Measurements from ENCODE around the gene RGR.

GRCh38 chr10:84213076-84213475 lies 31.8 kb upstream of the RGR start:
- TF ChIP-seq ZNF274 (IDR thresholded peaks at IDR 0.05; ENCODE audit: low read depth, low read length) (no peak), YY1 (IDR thresholded peaks at IDR 0.05; ENCODE audit: insufficient read depth, insufficient read length) (no peak)
